SK-N-SH (cell line): ENCODE results near the gene POLR1A. TPM values are rescaled to one million over a fixed set of nuclear protein-coding genes. Genes with fewer than 3 reads are reported as not detected.

ENCODE experiments used
- CTCF ChIA-PET: fragments of 300-600, 350-600 bp; formaldehyde crosslinking; extraction: SDS; loops from one replicate; lab custom pipeline; 2021; lab: Yijun Ruan, JAX
- POLR2A ChIA-PET: fragments of 350-600 bp; sonication (Branson Sonifier 250); formaldehyde crosslinking; extraction: SDS; loops from one replicate; lab custom pipeline; 2020; ENCODE audit warnings: antibody characterized with exemption, inconsistent platforms; lab: Yijun Ruan, JAX
- DNase-seq: peaks from one replicate; pipeline ENCODE4 v3.0.0; 2012
- H2AFZ ChIP-seq: fragments of 200-600 bp; sonication (generic); 2 replicates; pipeline ENCODE4 v1.8.1; 2016; ENCODE audit warnings: antibody characterized with exemption, mild to moderate bottlenecking, low read depth
- H3F3A ChIP-seq: fragments of 200-600 bp; sonication (generic); replicated peaks from 2 replicates; pipeline ENCODE3; 2016; ENCODE audit warnings: antibody characterized with exemption, mild to moderate bottlenecking; ENCODE audit not compliant: insufficient read depth
- H3K27ac ChIP-seq, 2 experiments: fragments of 200-500 bp in 1 of 2; fragments of 200-600 bp in 1 of 2; sonication (Bioruptor generic) in 1 of 2; sonication (generic), shearing (Covaris generic) in 1 of 2; 2 replicates each; pipeline versions ENCODE4 v1.5.1 to v1.6.1; 2014 to 2016; ENCODE audit warnings: low read depth in 2 of 2, inconsistent platforms in 1 of 2, low read length in 1 of 2, mild to moderate bottlenecking in 1 of 2, mixed read lengths in 1 of 2
- H3K27me3 ChIP-seq: fragments of 200-600 bp; sonication (generic), shearing (Covaris generic); 2 replicates; pipeline ENCODE4 v1.6.1; 2016; ENCODE audit warnings: mixed run types; ENCODE audit not compliant: insufficient read depth
- H3K36me3 ChIP-seq, 2 experiments: fragments of 200-500 bp in 1 of 2; fragments of 200-600 bp in 1 of 2; sonication (Bioruptor generic) in 1 of 2; sonication (generic) in 1 of 2; replicated peaks in 1 of 2; 2 replicates each; pipeline versions ENCODE3 to v1.5.1; 2014 to 2016; ENCODE audit warnings: low read length in 1 of 2, mild to moderate bottlenecking in 1 of 2; ENCODE audit not compliant: insufficient read depth in 2 of 2, control insufficient read depth in 1 of 2
- H3K4me1 ChIP-seq, 2 experiments: fragments of 200-500 bp in 1 of 2; fragments of 200-600 bp in 1 of 2; sonication (Bioruptor generic) in 1 of 2; sonication (generic), shearing (Covaris generic) in 1 of 2; 2 replicates each; pipeline versions ENCODE4 v1.5.1 to v1.6.1; 2014 to 2016; ENCODE audit warnings: low read depth in 1 of 2, low read length in 1 of 2, mixed run types in 1 of 2; ENCODE audit not compliant: insufficient read depth in 2 of 2, control insufficient read depth in 1 of 2
- H3K4me2 ChIP-seq: fragments of 200-600 bp; sonication (generic), shearing (Covaris generic); 2 replicates; pipeline ENCODE4 v1.6.1; 2017; ENCODE audit warnings: mixed run types
- H3K4me3 ChIP-seq, 2 experiments: fragments of 200-500 bp in 1 of 2; fragments of 200-600 bp in 1 of 2; sonication (Bioruptor generic) in 1 of 2; sonication (generic), shearing (Covaris generic) in 1 of 2; 2 replicates each; pipeline versions ENCODE4 v1.5.1 to v1.8.1; 2014 to 2016; ENCODE audit warnings: low read depth in 2 of 2, inconsistent platforms in 1 of 2, low read length in 1 of 2, mild to moderate bottlenecking in 1 of 2, mixed read lengths in 1 of 2, moderate library complexity in 1 of 2
- H3K79me2 ChIP-seq: fragments of 200-600 bp; sonication (generic); 2 replicates; pipeline ENCODE4 v1.8.1; 2017; ENCODE audit warnings: mild to moderate bottlenecking; ENCODE audit not compliant: insufficient read depth
- H3K9ac ChIP-seq: fragments of 200-600 bp; sonication (generic); 2 replicates; pipeline ENCODE4 v1.6.1; 2017; ENCODE audit warnings: mixed run types
- H3K9me2 ChIP-seq: fragments of 200-600 bp; sonication (generic); 2 replicates; pipeline ENCODE4 v1.6.1; 2017; ENCODE audit warnings: mixed run types
- H3K9me3 ChIP-seq: fragments of 200-600 bp; sonication (generic); 2 replicates; pipeline ENCODE4 v1.6.1; 2017; ENCODE audit warnings: mixed run types, mild to moderate bottlenecking, moderate library complexity
- H4K20me1 ChIP-seq: fragments of 200-600 bp; sonication (generic); 2 replicates; pipeline ENCODE4 v1.6.1; 2017; ENCODE audit warnings: mild to moderate bottlenecking, mixed run types; ENCODE audit not compliant: insufficient read depth
- CHD2 ChIP-seq: fragments of 150-350 bp; IDR thresholded peaks from 2 replicates; pipeline ENCODE4 v1.6.1; 2018; ENCODE audit warnings: low read length; ENCODE audit not compliant: partially characterized antibody
- CTCF ChIP-seq: fragments of 200-600 bp; sonication (generic); IDR thresholded peaks from 2 replicates; pipeline ENCODE4 v1.6.1; 2017; ENCODE audit warnings: antibody characterized with exemption, mild to moderate bottlenecking, moderate library complexity
- FOXM1 ChIP-seq: IDR thresholded peaks from 2 replicates; pipeline ENCODE4 v1.4.0; 2012; ENCODE audit warnings: low read depth, mild to moderate bottlenecking
- GATA2 ChIP-seq: sonication (generic); formaldehyde crosslinking; IDR thresholded peaks from 2 replicates; pipeline ENCODE4 v1.5.0; 2020; ENCODE audit warnings: mild to moderate bottlenecking, missing genetic modification reagents
- MAX ChIP-seq: IDR thresholded peaks from 2 replicates; pipeline ENCODE4 v1.4.0; 2012; ENCODE audit warnings: low read depth
- MEF2A ChIP-seq: IDR thresholded peaks from 2 replicates; pipeline ENCODE4 v1.4.0; 2012; ENCODE audit warnings: low read depth, borderline replicate concordance
- MXI1 ChIP-seq: IDR thresholded peaks from 2 replicates; pipeline ENCODE4 v1.6.1; 2012; ENCODE audit warnings: mild to moderate bottlenecking, low read depth, low read length, improper control_type of control experiment
- NFIC ChIP-seq: IDR thresholded peaks from 2 replicates; pipeline ENCODE4 v1.4.0; 2012; ENCODE audit warnings: borderline replicate concordance
- PBX3 ChIP-seq: IDR thresholded peaks from 2 replicates; pipeline ENCODE4; 2012
- POLR2AphosphoS5 ChIP-seq: IDR thresholded peaks from 2 replicates; pipeline ENCODE4 v1.6.1; 2012; ENCODE audit warnings: low read depth, low read length
- RAD21 ChIP-seq: IDR thresholded peaks from 2 replicates; pipeline ENCODE4 v1.6.1; 2012; ENCODE audit warnings: mild to moderate bottlenecking, low read length
- RCOR1 ChIP-seq: fragments of 150-350 bp; IDR thresholded peaks from 2 replicates; pipeline ENCODE4 v1.6.1; 2017; ENCODE audit warnings: antibody characterized with exemption, low read length
- REST ChIP-seq: IDR thresholded peaks from 2 replicates; pipeline ENCODE4 v1.6.1; 2012; ENCODE audit warnings: mild to moderate bottlenecking, low read depth, low read length, moderate library complexity
- RXRA ChIP-seq: IDR thresholded peaks from 2 replicates; pipeline ENCODE4 v1.4.0; 2012; ENCODE audit warnings: low read depth, mild to moderate bottlenecking, borderline replicate concordance
- SIN3A ChIP-seq: IDR thresholded peaks from 2 replicates; pipeline ENCODE4 v1.6.1; 2012; ENCODE audit warnings: low read depth, mild to moderate bottlenecking, low read length, moderate library complexity, borderline replicate concordance
- USF2 ChIP-seq: fragments of 150-350 bp; IDR thresholded peaks from 2 replicates; pipeline ENCODE4 v1.6.1; 2017; ENCODE audit warnings: antibody characterized with exemption, low read length, low read depth, borderline replicate concordance
- YY1 ChIP-seq: IDR thresholded peaks from 2 replicates; pipeline ENCODE4 v1.4.0; 2012; ENCODE audit warnings: low read depth, mild to moderate bottlenecking
- ZBTB33 ChIP-seq: IDR thresholded peaks from 2 replicates; pipeline ENCODE4 v1.4.0; 2012; ENCODE audit warnings: low read depth, borderline replicate concordance
- WGBS: methylation state at CpG from one replicate; pipeline ENCODE4 v1.1.6; 2017; ENCODE audit warnings: low lambda C conversion rate; 5-methylcytosine and 5-hydroxymethylcytosine counted together
- polyA plus RNA-seq, 3 experiments: library from polyadenylated mRNA; depleted of rRNA; stranded (reverse); fragments of >200 nt; gene quantifications; 2 replicates each; pipeline ENCODE4 v1.2.3, GENCODE V29; 2012

Gene POLR1A
- polyA plus RNA-seq, 1 of the 3 experiments (the other 2 are of a cell fraction) = 6.1 TPM

- no peaks in the 10 kb centered on the region for H3K79me2 ChIP-seq
- H3K9me2 ChIP-seq = no peaks in the 10 kb centered on the region
- no peaks in the 10 kb centered on the region for H4K20me1 ChIP-seq
- ChIA-PET POLR2A (no interaction called here), CTCF (interaction anchor here (1.8 kb wide), 1 partner anchor 127 kb away, joined by 5 read pairs; the partner anchor contains the start of gene ST3GAL5)
- H3K9ac ChIP-seq = no peak overlapping the region
- no peak overlapping the region for H3K27ac ChIP-seq
- H3K4me1 ChIP-seq = no peaks in the 10 kb centered on the region; a peak in 1 of 4 replicates
- no peak overlapping the region for H3K4me3 ChIP-seq
- H3K9me3 ChIP-seq = no peaks in the 10 kb centered on the region; the same call in 1 of the 2 replicates
- H3K4me2 ChIP-seq = no peak overlapping the region
- H2AFZ ChIP-seq = no peak overlapping the region
- no peak for DNase-seq
- H3K27me3 ChIP-seq = no peaks in the 10 kb centered on the region
- no peak for TF ChIP-seq RAD21
- no peak for TF ChIP-seq PBX3
- TF ChIP-seq FOXM1 = no peak
- TF ChIP-seq CTCF = no peak
- TF ChIP-seq MEF2A = no peak
- TF ChIP-seq SIN3A = no peak
- TF ChIP-seq POLR2AphosphoS5 = no peak
- TF ChIP-seq ZBTB33 = no peak
- TF ChIP-seq MXI1 = no peak
- no peak for TF ChIP-seq REST
- no peak for TF ChIP-seq MAX
- no peak for TF ChIP-seq NFIC
- no peak for TF ChIP-seq CHD2
- TF ChIP-seq YY1 = no peak
- TF ChIP-seq RCOR1 = no peak
- no peak for TF ChIP-seq RXRA
- TF ChIP-seq USF2 = no peak
- no peak for TF ChIP-seq GATA2 (CRISPR knock-in tag)
- 83% methylated on average over 1 of the region's 1 CpG for WGBS
- H3F3A ChIP-seq = no peaks in the 10 kb centered on the region
- no peaks in the 10 kb centered on the region for H3K36me3 ChIP-seq
These were observed 90.0 kb downstream of the POLR1A start for GRCh38 chr2:86015699-86016098.
